ENCODE measurements around the gene ZFYVE28. TPM values are rescaled to one million over a fixed set of nuclear protein-coding genes. Genes with fewer than 3 reads are reported as not detected.

ZFYVE28 gene
- total and polyA plus RNA-seq, 2 of the 8 experiments (the other 6 are each of a cell fraction or from before 2014, with no cell fraction given) = 1.7 to 4.9 TPM

- Histone ChIP-seq H3K4me3 (ENCODE audit: extremely low read depth in 1 of 4, insufficient read depth in 2 of 4, low read depth in 3 of 4, low read length in 4 of 4) (no peak overlapping the region), H3K36me3 (ENCODE audit: control insufficient read depth in 2 of 4, insufficient read depth in 4 of 4, low read length in 3 of 4) (no peaks in the 10 kb centered on the region), H2BK15ac (ENCODE audit: low read length) (no peak overlapping the region), H3K4me2 (ENCODE audit: insufficient read depth in 1 of 2, low read depth in 2 of 2, low read length in 2 of 2) (no peak overlapping the region; a peak in 1 of 4 replicates), H2BK12ac (ENCODE audit: low read depth, low read length) (no peak overlapping the region), H3K4ac (replicated peaks; ENCODE audit: insufficient read length, low read depth, low read length) (no peak overlapping the region), H3K9ac (replicated peaks in 1 of 4; ENCODE audit: extremely low read depth in 1 of 4, low read depth in 3 of 4, low read length in 3 of 4) (no peak overlapping the region), H4K91ac (replicated peaks; ENCODE audit: insufficient read length, low read length) (no peak overlapping the region), H3K23ac (ENCODE audit: insufficient read length) (no peak overlapping the region), H3K27me3 (replicated peaks in 1 of 4; ENCODE audit: control insufficient read depth in 3 of 4, extremely low read depth in 1 of 4, insufficient read depth in 3 of 4, low read length in 3 of 4) (no peaks in the 10 kb centered on the region), H4K8ac (ENCODE audit: extremely low read depth, insufficient read depth, low read length) (no peak overlapping the region), H4K5ac (ENCODE audit: insufficient read length, low read depth, low read length) (no peak overlapping the region), H3K4me1 (replicated peaks in 1 of 4; ENCODE audit: control insufficient read depth in 3 of 4, insufficient read depth in 4 of 4, low read length in 3 of 4) (peaks cover 0 to 33% (median 14%) of the 10 kb centered on the region in 4 experiments; a peak in 6 of 7 replicates), H3K9me3 (ENCODE audit: insufficient read depth in 2 of 2, low read depth in 1 of 2, low read length in 1 of 2) (no peaks in the 10 kb centered on the region), H3K14ac (ENCODE audit: insufficient read length) (no peak overlapping the region), H3K27ac (ENCODE audit: low read depth, low read length) (no peak overlapping the region), H2BK20ac (ENCODE audit: low read length) (no peak overlapping the region), H4K20me1 (replicated peaks in 1 of 2; ENCODE audit: control insufficient read depth in 1 of 2, insufficient read depth in 2 of 2, low read length in 2 of 2) (no peaks in the 10 kb centered on the region), H3K18ac (ENCODE audit: extremely low read depth, low read length) (no peak overlapping the region; the same call in 1 of the 2 replicates), H3K56ac (replicated peaks; ENCODE audit: insufficient read length, low read depth, low read length) (no peak overlapping the region), H2BK120ac (replicated peaks; ENCODE audit: low read depth, low read length) (no peak overlapping the region), H3K23me2 (ENCODE audit: low read depth, low read length) (peaks cover 6% of the 10 kb centered on the region; the same call in 1 of the 2 replicates), H2BK5ac (ENCODE audit: low read depth, low read length) (no peak overlapping the region), H3K79me1 (ENCODE audit: low read depth, low read length) (peaks cover 5% of the 10 kb centered on the region; the same call in 1 of the 2 replicates), H2AK5ac (ENCODE audit: low read depth, low read length) (0 out of 2 replicates have a peak overlapping the region, but pooled peaks have one; percentile 29), H2AFZ (ENCODE audit: low read length) (no peak overlapping the region), H3K79me2 (ENCODE audit: control insufficient read depth in 1 of 2, insufficient read depth in 2 of 2, low read length in 2 of 2) (no peaks in the 10 kb centered on the region)
- POLR2A ChIA-PET (ENCODE audit: partially characterized antibody) = no interaction called here
- DNase-seq (ENCODE audit: low read depth in 1 of 2, low spot score in 2 of 2) = no peak
- 79% methylated on average over 9 of the region's 9 CpGs; no CpG with 5 or more reads in 1 of the 2 experiments for WGBS, 2 experiments (ENCODE audit: extremely low coverage in 1 of 2, insufficient coverage in 1 of 2, insufficient read length in 1 of 2, insufficient replicate concordance in 2 of 2, low coverage in 1 of 2, low lambda C conversion rate in 2 of 2, missing lambda C conversion rate in 1 of 2)
- CTCF ChIA-PET (ENCODE audit: partially characterized antibody) = interaction anchor here (1.4 to 1.9 kb wide), 2 partner anchors 10 to 170 kb away, joined by 5 to 6 read pairs; no protein-coding TSS in a partner anchor
- FAIRE-seq = no peak
- TF ChIP-seq TCF12 (IDR thresholded peaks at IDR 0.05; ENCODE audit: low read depth, low read length) (no peak), RXRA (IDR thresholded peaks at IDR 0.05; ENCODE audit: insufficient read depth, low read depth, low read length) (no peak), GABPA (IDR thresholded peaks at IDR 0.05; ENCODE audit: borderline replicate concordance, insufficient read depth, low read length) (no peak), SUZ12 (IDR thresholded peaks at IDR 0.05; ENCODE audit: low read length) (no peak), TAF1 (IDR thresholded peaks at IDR 0.05; ENCODE audit: low read depth, low read length) (no peak), NANOG (IDR thresholded peaks at IDR 0.05; ENCODE audit: insufficient read depth, low read depth, low read length, poor library complexity, severe bottlenecking) (no peak), HDAC6 (IDR thresholded peaks at IDR 0.05; ENCODE audit: low read depth, low read length) (no peak), TBP (IDR thresholded peaks at IDR 0.05; ENCODE audit: low read depth, low read length) (no peak), PHF8 (conservative IDR thresholded peaks at IDR 0.05; ENCODE audit: low read depth, low read length) (no peak), TEAD4 (IDR thresholded peaks at IDR 0.05; ENCODE audit: low read depth, low read length) (no peak), RNF2 (IDR thresholded peaks at IDR 0.05; ENCODE audit: borderline replicate concordance, low read depth, low read length, missing control alignments, poor library complexity, severe bottlenecking) (no peak), CBX8 (IDR thresholded peaks at IDR 0.05; ENCODE audit: borderline replicate concordance, low read depth, low read length) (no peak), JUN (IDR thresholded peaks at IDR 0.05; ENCODE audit: low read depth, low read length) (no peak), BCL11A (IDR thresholded peaks at IDR 0.05; ENCODE audit: low read depth in 2 of 2, low read length in 2 of 2) (no peak)
Observed at GRCh38 chr4:2390146-2390545, 28.3 kb downstream of the ZFYVE28 start.

All from H1 (cell line).